Heart left ventricle (tissue), 16 donors: Measurements from ENCODE around the gene DNASE1L1. TPM values are rescaled to one million over a fixed set of nuclear protein-coding genes. Genes with fewer than 3 reads are reported as not detected.
A peak's percentile ranks its signal among the peaks of the same experiment; 100 is the strongest.

Source experiments
- ATAC-seq, 4 donors: fragments of 200-7000 bp; cut with Tn5 transposase; one replicate each; pipeline ENCODE4 v1.9.1; 2020 to 2022; ENCODE audit warnings: moderate library complexity in 4 of 4, mild to moderate bottlenecking in 3 of 4, moderate number of reproducible peaks in 1 of 4
- DNase-seq, 5 donors: peaks; one replicate each; pipeline ENCODE4 v3.0.0-alpha.2; 2020
- H3K27ac ChIP-seq, 12 donors: fragments of 200-600 bp; sonication (generic) in 4 of 12; one replicate each; pipeline versions ENCODE4 v1.5.0 to v1.8.0; 2016 to 2022; ENCODE audit warnings: mild to moderate bottlenecking in 2 of 12
- H3K27me3 ChIP-seq, 9 donors: fragments of 200-600 bp; sonication (generic) in 2 of 9; one replicate each; pipeline versions ENCODE4 v1.5.1 to v1.8.0; 2016 to 2022; ENCODE audit warnings: mild to moderate bottlenecking in 3 of 9
- H3K36me3 ChIP-seq, 9 donors: fragments of 200-600 bp; sonication (generic) in 2 of 9; one replicate each; pipeline versions ENCODE4 v1.5.0 to v1.8.0; 2018 to 2022; ENCODE audit warnings: mild to moderate bottlenecking in 2 of 9
- H3K4me1 ChIP-seq, 12 donors: fragments of 200-600 bp; sonication (generic) in 4 of 12; one replicate each; pipeline versions ENCODE4 v1.5.0 to v1.8.0; 2016 to 2022; ENCODE audit warnings: mild to moderate bottlenecking in 3 of 12
- H3K4me3 ChIP-seq, 12 donors: fragments of 200-600 bp; sonication (generic) in 4 of 12; one replicate each; pipeline versions ENCODE4 v1.5.0 to v1.8.0; 2017 to 2022; ENCODE audit warnings: mild to moderate bottlenecking in 9 of 12, moderate library complexity in 4 of 12
- H3K9me3 ChIP-seq, 12 donors: fragments of 200-600 bp; sonication (generic) in 4 of 12; one replicate each; pipeline versions ENCODE4 v1.5.0 to v1.8.0; 2016 to 2022; ENCODE audit warnings: mild to moderate bottlenecking in 1 of 12
- CTCF ChIP-seq, 12 donors: fragments of 200-600 bp; sonication (generic) in 4 of 12; IDR thresholded peaks; one replicate each; pipeline versions ENCODE4 v1.5.0 to v1.8.0; 2018 to 2022; ENCODE audit warnings: antibody characterized with exemption in 12 of 12, mild to moderate bottlenecking in 5 of 12
- POLR2A ChIP-seq, 2 donors: fragments of 450-650 bp; IDR thresholded peaks; one replicate each; pipeline ENCODE4 v1.6.1; 2017; ENCODE audit warnings: antibody characterized with exemption in 2 of 2, mild to moderate bottlenecking in 2 of 2, moderate library complexity in 2 of 2
- WGBS, 4 donors: extraction: QIAGEN DNeasy Blood & Tissue Kit in 2 of 4; methylation state at CpG; one replicate each; pipeline versions ENCODE4 v1.1.5 to v1.1.7; 2013 to 2018; 5-methylcytosine and 5-hydroxymethylcytosine counted together
- intact Hi-C, 10 donors: fragments of 100-400 bp; cut with DNase I; formaldehyde crosslinking; loops; one replicate each; pipeline versions ENCODE4 v1.11.1 to v1.14.2; 2022
- polyA plus RNA-seq, 2 donors: library from polyadenylated mRNA; stranded (reverse); fragments of 200-250 nt; gene quantifications; one replicate each; pipeline ENCODE4 v1.2.3, GENCODE V29; 2013
- total RNA-seq, 9 donors: library from RNA; depleted of rRNA in 2 of 9; stranded (reverse); fragments of >200 nt in 2 of 9; fragmentation: NEBNext Ultra II Directional in 3 of 9; extraction: Animal tissue kit (Norgen Biotek cat#: 25700) in 3 of 9; gene quantifications; one replicate each; pipeline versions ENCODE4 v1.1.0 to v1.2.4, GENCODE V29; 2016 to 2023
- donor health status: ischemic (EF 13 %, LVEDD 7.1; RV severe dilation, severe dysfunction).
- donor health status: healthy with polysubstance abuse.
- donor health status: DM: no; HTN: yes; CAD: no.
- donor health status: DM: no; HTN: no; CAD: no.
- donor health status: ischemic (EF 25% LVEDD 6.9; RV normal size, moderate dysfunction).
- donor health status: ischemic (EF 25% LVEDD 5.7; RV mildly dilated, moderate dysfunction).
- donor health status: healthy.
- donor health status: DM: yes; HTN: yes; CAD: no.
- donor health status: ischemic (EF 35%, LVEDD 5.7; RV mildly dilated, moderate dysfunction).
- donor health status: nonischemic (EF 11% LVEDD 7.7; RV severe dilation, severe dysfunction).
- donor health status: DM: yes; HTN: yes; CAD: no.
- donor health status: PGD.
- donor health status: ischemic (EF 29% LVEDD 5.4; RV normal size, mild dysfunction).
- donor health status: nonischemic (EF 23%, LVEDD 6.1; RV moderate dilation, normal function).

DNASE1L1 gene
- total and polyA plus RNA-seq, 11 donors, result 26.7 to 117 (median 43.8) TPM

- Histone ChIP-seq H3K27me3 (no peaks in the 10 kb centered on the region), H3K4me1 (peaks cover 0 to 28% (median 7%) of the 10 kb centered on the region in 12 donors), H3K9me3 (no peaks in the 10 kb centered on the region), H3K4me3 (peak overlapping the region in 2 of 12 donors; percentile 67 to 77), H3K36me3 (peaks cover 0 to 5% (median 0%) of the 10 kb centered on the region in 9 donors), H3K27ac (peak overlapping the region in 3 of 12 donors; percentile 5 to 77 (median 55))
- ATAC-seq (no peak), DNase-seq (no peak)
- intact Hi-C loops, result no loop called here
- WGBS, 4 donors, result 82 to 86% (median 82%) methylated on average over 13 of the region's 13 CpGs
- TF ChIP-seq POLR2A (IDR thresholded peaks at IDR 0.05) (no peak), CTCF (IDR thresholded peaks at IDR 0.05) (no peak)
These were observed 18.1 kb upstream of the DNASE1L1 start for GRCh38 chrX:154426916-154427770.

- intact Hi-C loops, result no loop called here
- peaks cover 0 to 10% (median 0%) of the 10 kb centered on the region in 12 donors for H3K4me1 ChIP-seq
- WGBS, 4 donors, result 37 to 80% (median 59%) methylated on average over 9 to 10 of the region's 10 CpGs
- TF ChIP-seq POLR2A (IDR thresholded peaks at IDR 0.05), result no peak
- TF ChIP-seq CTCF (IDR thresholded peaks at IDR 0.05), result no peak
- peak in 3 of 4 donors; percentile 7 to 48 (median 43) for ATAC-seq
- H3K9me3 ChIP-seq, result no peaks in the 10 kb centered on the region
- H3K27ac ChIP-seq, result peak overlapping the region in 11 of 12 donors; percentile 11 to 88 (median 73)
- no peaks in the 10 kb centered on the region for H3K27me3 ChIP-seq
- H3K36me3 ChIP-seq, result peaks cover 0 to 3% (median 0%) of the 10 kb centered on the region in 9 donors
- peak overlapping the region in 9 of 12 donors; percentile 22 to 49 (median 29) for H3K4me3 ChIP-seq
- DNase-seq, result no peak
These were observed 11.3 kb upstream of the DNASE1L1 start for GRCh38 chrX:154420402-154420756.

DNA sequence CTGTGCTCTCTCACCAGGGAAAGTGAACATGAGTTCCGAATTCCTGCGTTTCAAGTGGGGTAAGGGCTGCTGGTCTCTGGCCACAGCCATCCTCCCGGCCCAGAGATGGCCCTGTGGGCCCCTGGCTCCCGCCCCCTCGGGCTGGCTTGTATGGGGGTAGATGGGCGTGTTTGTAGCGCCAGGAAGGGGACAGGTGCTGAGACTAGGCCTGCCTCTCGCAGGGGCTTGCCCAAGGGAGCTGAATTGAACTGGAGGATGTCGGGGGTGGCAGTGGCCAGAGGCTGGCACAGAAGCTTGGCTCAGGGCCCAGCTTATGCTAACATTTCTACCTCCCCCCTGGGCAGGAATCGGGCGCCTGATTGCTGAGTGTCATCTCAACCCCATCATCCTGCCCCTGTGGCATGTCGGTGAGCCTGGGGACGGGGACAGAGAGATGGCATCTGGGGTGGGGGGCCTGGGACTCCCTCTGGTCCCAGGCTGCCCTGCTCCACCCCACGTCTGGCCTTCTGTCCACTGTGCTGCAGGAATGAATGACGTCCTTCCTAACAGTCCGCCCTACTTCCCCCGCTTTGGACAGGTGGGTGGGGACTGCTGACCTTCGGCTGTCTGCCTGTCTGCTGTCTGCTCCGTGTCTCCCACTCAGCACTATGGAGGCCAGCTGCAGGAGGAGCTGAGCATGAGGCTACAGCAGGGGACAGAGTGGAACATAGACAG lies 10.8 kb upstream of the DNASE1L1 start:
- H3K36me3 ChIP-seq, result peaks cover 0 to 6% (median 0%) of the 10 kb centered on the region in 9 donors
- TF ChIP-seq CTCF (IDR thresholded peaks at IDR 0.05) (no peak), POLR2A (IDR thresholded peaks at IDR 0.05) (peak in 1 of 2 donors; percentile 31)
- H3K4me1 ChIP-seq, result peaks cover 0 to 10% (median 0%) of the 10 kb centered on the region in 12 donors
- intact Hi-C loops, result no loop called here
- DNase-seq (peak in 4 of 5 donors; percentile 48 to 79 (median 66)), ATAC-seq (peak; percentile 93 to 96 (median 94))
- H3K27ac ChIP-seq, result peak overlapping the region; percentile 37 to 88 (median 70)
- no peaks in the 10 kb centered on the region for H3K9me3 ChIP-seq
- no peaks in the 10 kb centered on the region for H3K27me3 ChIP-seq
- H3K4me3 ChIP-seq, result peak overlapping the region in 8 of 12 donors; percentile 22 to 49 (median 32)
- WGBS, 4 donors, result 41 to 61% (median 48%) methylated on average over 11 to 19 of the region's 19 CpGs

DNA sequence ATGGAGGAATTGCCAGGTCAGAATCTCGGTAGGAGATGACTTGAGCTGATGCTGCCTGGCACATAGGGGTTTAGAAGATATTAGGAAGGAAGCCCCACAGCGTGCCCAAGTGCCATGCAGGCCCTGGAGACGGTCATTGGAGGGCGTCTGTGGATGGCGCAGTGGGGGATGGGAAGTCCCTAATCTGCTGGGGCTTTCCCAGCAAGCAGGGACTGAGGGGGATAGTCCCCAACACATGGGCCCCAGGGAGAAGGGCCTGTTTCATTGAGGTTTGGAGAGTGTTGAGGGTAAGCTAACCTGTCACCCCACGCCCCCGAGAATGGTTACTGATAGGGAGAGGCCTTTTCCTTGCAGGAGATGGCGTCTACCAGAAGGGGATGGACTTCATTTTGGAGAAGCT lies 10.1 kb upstream of the DNASE1L1 start:
- intact Hi-C loops, result no loop called here
- no peak for TF ChIP-seq POLR2A (IDR thresholded peaks at IDR 0.05)
- TF ChIP-seq CTCF (IDR thresholded peaks at IDR 0.05), result no peak
- H3K9me3 ChIP-seq, result no peaks in the 10 kb centered on the region
- peak overlapping the region in 9 of 12 donors; percentile 57 to 88 (median 76) for H3K27ac ChIP-seq
- no peak for ATAC-seq
- peaks cover 0 to 10% (median 0%) of the 10 kb centered on the region in 12 donors for H3K4me1 ChIP-seq
- H3K4me3 ChIP-seq, result no peak overlapping the region
- peaks cover 0 to 7% (median 0%) of the 10 kb centered on the region in 9 donors for H3K36me3 ChIP-seq
- DNase-seq, result no peak
- WGBS, 4 donors, result 78 to 94% (median 82%) methylated on average over 8 of the region's 8 CpGs
- no peaks in the 10 kb centered on the region for H3K27me3 ChIP-seq
